Psoas muscle (tissue), 8 donors: ENCODE data around the gene REG3G. TPM values are rescaled to one million over a fixed set of nuclear protein-coding genes. Genes with fewer than 3 reads are reported as not detected.

Experiments
- ATAC-seq, 4 donors: fragments of 200-7000 bp; cut with Tn5 transposase; one replicate each; pipeline ENCODE4 v1.9.1; 2020; ENCODE audit warnings: moderate library complexity in 3 of 4, mild to moderate bottlenecking in 2 of 4
- DNase-seq, 2 donors: peaks; one replicate each; pipeline ENCODE4 v3.0.0-alpha.2; 2020
- H3K27ac ChIP-seq: fragments of 200-600 bp; one replicate; pipeline ENCODE4 v1.8.0; 2022
- H3K27me3 ChIP-seq, 3 donors: fragments of 200-600 bp in 1 of 3; one replicate each; pipeline versions ENCODE4 v1.6.1 to v1.8.0; 2013 to 2022; ENCODE audit warnings: low read length in 2 of 3, mild to moderate bottlenecking in 2 of 3, moderate library complexity in 1 of 3; ENCODE audit not compliant: insufficient read depth in 3 of 3
- H3K36me3 ChIP-seq, 2 donors: fragments of 200-600 bp in 1 of 2; one replicate each; pipeline versions ENCODE4 v1.6.1 to v1.8.0; 2013 to 2022; ENCODE audit warnings: low read depth in 1 of 2, mild to moderate bottlenecking in 1 of 2, moderate library complexity in 1 of 2; ENCODE audit not compliant: insufficient read depth in 1 of 2
- H3K4me1 ChIP-seq: fragments of 200-600 bp; one replicate; pipeline ENCODE4 v1.8.0; 2022
- H3K4me3 ChIP-seq: fragments of 200-600 bp; one replicate; pipeline ENCODE4 v1.8.0; 2022; ENCODE audit warnings: mild to moderate bottlenecking
- H3K9me3 ChIP-seq: fragments of 200-600 bp; one replicate; pipeline ENCODE4 v1.8.0; 2022
- WGBS, 3 donors: extraction: QIAGEN DNeasy Blood & Tissue Kit; methylation state at CpG; one replicate each; pipeline versions ENCODE4 v1.1.6 to v1.1.7; 2013; 5-methylcytosine and 5-hydroxymethylcytosine counted together
- intact Hi-C, 2 donors: fragments of 100-400 bp; cut with DNase I; formaldehyde crosslinking; loops; one replicate each; pipeline versions ENCODE4 v1.11.0 to v1.14.2; 2022
- polyA plus RNA-seq, 3 donors: library from polyadenylated mRNA; stranded (reverse); fragments of 200-250 nt; gene quantifications; one replicate each; pipeline ENCODE4 v1.2.3, GENCODE V29; 2013
- total RNA-seq, 4 donors: library from RNA; stranded (reverse); fragmentation: NEBNext Ultra II Directional in 2 of 4; extraction: Animal tissue kit (Norgen Biotek cat#: 25700) in 2 of 4; gene quantifications; one replicate each; pipeline versions ENCODE4 v1.2.1 to v1.2.4, GENCODE V29; 2021 to 2023
- TF ChIP-seq, protein P1 (sequence below): fragments of 200-600 bp; IDR thresholded peaks from one replicate; pipeline ENCODE4 v1.8.0; 2022; ENCODE audit warnings: antibody characterized with exemption
- donor health status: healthy with polysubstance abuse.
- donor health status: DM: no; HTN: no; CAD: no; lungs with moderate emphysema.
- donor health status: Bipolar disorder and iron deficiency.
- donor health status: healthy.
- donor health status: DM: yes; HTN: yes; CAD: no.
- donor health status: DM: no; HTN: no; CAD: no.
- donor health status: DM: no; HTN: no; CAD: no.
- donor health status: DM: yes; HTN: yes; CAD: no.

Gene REG3G
- total and polyA plus RNA-seq, 7 donors = 0.23 TPM; not detected in 6

DNA sequence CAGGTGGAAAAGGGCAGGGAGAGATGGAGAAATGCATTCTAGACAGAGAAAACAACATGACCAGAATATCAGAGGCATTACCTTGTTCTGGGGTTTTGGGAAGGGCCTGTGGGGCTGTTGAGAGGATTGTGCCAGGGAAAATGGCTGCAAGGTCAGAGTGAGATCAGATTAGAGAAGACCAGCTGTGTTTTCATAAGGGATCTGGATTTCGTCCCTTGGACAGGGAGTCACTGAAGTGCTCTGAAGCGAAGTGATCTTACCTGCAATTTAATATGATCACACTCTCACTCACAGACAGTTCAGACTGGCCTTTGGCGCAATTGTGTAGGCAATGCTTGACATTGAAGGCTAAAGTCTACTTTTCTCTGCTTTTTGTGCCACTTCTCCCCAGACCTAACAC is 20.3 kb upstream of the REG3G start:
- Histone ChIP-seq H3K27ac (no peak overlapping the region), H3K4me3 (no peak overlapping the region), H3K36me3 (no peaks in the 10 kb centered on the region), H3K4me1 (no peaks in the 10 kb centered on the region), H3K27me3 (no peaks in the 10 kb centered on the region), H3K9me3 (no peaks in the 10 kb centered on the region)
- intact Hi-C loops = no loop called here
- WGBS, 3 donors = 54 to 61% (median 58%) methylated on average over 3 of the region's 3 CpGs
- no peak for DNase-seq
- ATAC-seq = no peak
- TF ChIP-seq, protein P1, sequence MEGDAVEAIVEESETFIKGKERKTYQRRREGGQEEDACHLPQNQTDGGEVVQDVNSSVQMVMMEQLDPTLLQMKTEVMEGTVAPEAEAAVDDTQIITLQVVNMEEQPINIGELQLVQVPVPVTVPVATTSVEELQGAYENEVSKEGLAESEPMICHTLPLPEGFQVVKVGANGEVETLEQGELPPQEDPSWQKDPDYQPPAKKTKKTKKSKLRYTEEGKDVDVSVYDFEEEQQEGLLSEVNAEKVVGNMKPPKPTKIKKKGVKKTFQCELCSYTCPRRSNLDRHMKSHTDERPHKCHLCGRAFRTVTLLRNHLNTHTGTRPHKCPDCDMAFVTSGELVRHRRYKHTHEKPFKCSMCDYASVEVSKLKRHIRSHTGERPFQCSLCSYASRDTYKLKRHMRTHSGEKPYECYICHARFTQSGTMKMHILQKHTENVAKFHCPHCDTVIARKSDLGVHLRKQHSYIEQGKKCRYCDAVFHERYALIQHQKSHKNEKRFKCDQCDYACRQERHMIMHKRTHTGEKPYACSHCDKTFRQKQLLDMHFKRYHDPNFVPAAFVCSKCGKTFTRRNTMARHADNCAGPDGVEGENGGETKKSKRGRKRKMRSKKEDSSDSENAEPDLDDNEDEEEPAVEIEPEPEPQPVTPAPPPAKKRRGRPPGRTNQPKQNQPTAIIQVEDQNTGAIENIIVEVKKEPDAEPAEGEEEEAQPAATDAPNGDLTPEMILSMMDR = no peak

DNA sequence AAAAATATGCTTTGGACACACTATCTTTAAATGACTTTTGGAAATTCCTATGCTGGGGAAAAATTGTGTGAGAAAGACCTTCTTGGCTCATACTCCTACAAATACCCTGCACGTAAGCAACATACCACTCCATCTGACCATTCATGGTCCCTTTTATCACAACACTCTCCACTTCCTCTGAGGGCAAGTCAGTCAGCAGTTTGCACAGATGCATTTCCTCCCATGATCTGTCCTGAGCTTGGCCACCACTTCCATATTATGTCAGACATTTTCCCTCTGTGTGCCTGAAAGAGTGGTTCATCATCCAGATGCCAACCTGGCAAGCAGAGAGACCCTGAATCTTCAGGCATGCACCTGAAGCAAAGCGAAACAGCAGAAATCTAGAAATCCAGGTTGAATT is 16.1 kb upstream of the REG3G start:
- DNase-seq (no peak), ATAC-seq (no peak)
- no peak overlapping the region for H3K4me3 ChIP-seq
- no peaks in the 10 kb centered on the region for H3K27me3 ChIP-seq
- no peaks in the 10 kb centered on the region for H3K36me3 ChIP-seq
- no peak overlapping the region for H3K27ac ChIP-seq
- WGBS, 3 donors = 74 to 85% (median 77%) methylated on average over 2 of the region's 2 CpGs
- H3K4me1 ChIP-seq = no peaks in the 10 kb centered on the region
- intact Hi-C loops = no loop called here
- no peaks in the 10 kb centered on the region for H3K9me3 ChIP-seq
- TF ChIP-seq, protein P1 = no peak

- Histone ChIP-seq H3K4me1 (no peaks in the 10 kb centered on the region), H3K27me3 (no peaks in the 10 kb centered on the region), H3K36me3 (no peaks in the 10 kb centered on the region), H3K27ac (no peak overlapping the region), H3K9me3 (no peaks in the 10 kb centered on the region), H3K4me3 (no peak overlapping the region)
- WGBS, 3 donors = 58 to 68% (median 67%) methylated on average over 4 of the region's 4 CpGs
- DNase-seq (no peak), ATAC-seq (no peak)
- intact Hi-C loops = no loop called here
- TF ChIP-seq, protein P1 = no peak
These were observed 14.0 kb upstream of the REG3G start for GRCh38 chr2:79011496-79011895.

- Histone ChIP-seq H3K36me3 (no peaks in the 10 kb centered on the region), H3K27me3 (no peaks in the 10 kb centered on the region), H3K4me3 (no peak overlapping the region), H3K27ac (no peak overlapping the region), H3K4me1 (no peaks in the 10 kb centered on the region), H3K9me3 (no peaks in the 10 kb centered on the region)
- intact Hi-C loops = no loop called here
- ATAC-seq (no peak), DNase-seq (no peak)
- TF ChIP-seq, protein P1 = no peak
- WGBS, 3 donors = 35 to 42% (median 41%) methylated on average over 6 of the region's 6 CpGs
These were observed 11.9 kb upstream of the REG3G start for GRCh38 chr2:79013629-79014028.

DNA sequence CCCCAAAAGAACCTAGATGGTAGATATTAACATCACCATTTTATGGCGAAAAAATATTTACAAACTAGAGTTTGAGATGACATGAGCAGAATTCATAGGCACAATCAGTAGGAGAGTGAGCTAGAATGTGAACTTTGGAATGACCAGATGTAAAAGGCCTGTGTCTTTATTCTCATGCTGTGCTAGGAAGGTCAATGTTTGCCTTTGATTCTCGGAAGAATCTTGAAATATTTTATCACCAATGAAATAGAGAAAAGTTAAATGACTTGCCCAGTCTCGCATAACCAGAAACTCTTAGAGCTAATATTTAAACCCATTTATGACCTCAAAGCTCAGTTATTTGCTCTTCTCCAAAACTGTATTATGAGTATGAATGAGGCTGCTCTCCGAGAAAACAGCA is 9.2 kb upstream of the REG3G start:
- H3K36me3 ChIP-seq = no peaks in the 10 kb centered on the region
- intact Hi-C loops = no loop called here
- H3K4me3 ChIP-seq = no peak overlapping the region
- ATAC-seq (no peak), DNase-seq (no peak)
- no peaks in the 10 kb centered on the region for H3K4me1 ChIP-seq
- H3K27ac ChIP-seq = no peak overlapping the region
- no peaks in the 10 kb centered on the region for H3K9me3 ChIP-seq
- H3K27me3 ChIP-seq = no peaks in the 10 kb centered on the region
- TF ChIP-seq, protein P1 = no peak
- WGBS, 3 donors = 88 to 94% (median 92%) methylated on average over 4 of the region's 4 CpGs
